Measurements from ENCODE around the gene PAQR8. TPM values are rescaled to one million over a fixed set of nuclear protein-coding genes. Genes with fewer than 3 reads are reported as not detected.

PAQR8 gene
- total RNA-seq, 1 donor from 2014 or later = 8.8 TPM

DNA sequence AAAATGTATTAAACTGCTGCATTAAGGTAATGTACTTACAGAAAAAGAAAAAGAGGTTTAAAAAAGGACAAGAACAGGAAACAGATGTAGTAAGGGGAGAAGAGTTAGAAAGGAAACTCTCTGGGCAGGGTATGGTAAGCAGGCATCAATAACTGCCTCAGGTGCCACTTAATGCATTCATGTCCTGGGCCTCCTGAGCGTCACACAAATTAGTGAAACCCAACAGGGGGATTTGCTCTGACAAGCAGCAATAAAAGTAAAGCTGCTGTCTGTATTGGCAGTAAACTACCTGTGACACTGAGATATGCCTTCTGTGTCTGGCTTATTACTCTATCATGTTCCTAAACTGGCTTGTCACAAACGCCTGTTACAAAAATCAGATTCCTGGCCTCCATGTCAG is 56.7 kb downstream of the PAQR8 start:
- Histone ChIP-seq H3K27me3 (no peaks in the 10 kb centered on the region), H3K4me3 (no peak overlapping the region), H3K9me3 (no peaks in the 10 kb centered on the region), H3K27ac (no peak overlapping the region), H3K4me1 (peaks cover 29% of the 10 kb centered on the region), H3K36me3 (no peaks in the 10 kb centered on the region)
- intact Hi-C loops (cut with DNase I) = no loop called here
- DNase-seq (ENCODE audit: extremely low spot score in 2 of 2) = no peak
- TF ChIP-seq, protein P1, sequence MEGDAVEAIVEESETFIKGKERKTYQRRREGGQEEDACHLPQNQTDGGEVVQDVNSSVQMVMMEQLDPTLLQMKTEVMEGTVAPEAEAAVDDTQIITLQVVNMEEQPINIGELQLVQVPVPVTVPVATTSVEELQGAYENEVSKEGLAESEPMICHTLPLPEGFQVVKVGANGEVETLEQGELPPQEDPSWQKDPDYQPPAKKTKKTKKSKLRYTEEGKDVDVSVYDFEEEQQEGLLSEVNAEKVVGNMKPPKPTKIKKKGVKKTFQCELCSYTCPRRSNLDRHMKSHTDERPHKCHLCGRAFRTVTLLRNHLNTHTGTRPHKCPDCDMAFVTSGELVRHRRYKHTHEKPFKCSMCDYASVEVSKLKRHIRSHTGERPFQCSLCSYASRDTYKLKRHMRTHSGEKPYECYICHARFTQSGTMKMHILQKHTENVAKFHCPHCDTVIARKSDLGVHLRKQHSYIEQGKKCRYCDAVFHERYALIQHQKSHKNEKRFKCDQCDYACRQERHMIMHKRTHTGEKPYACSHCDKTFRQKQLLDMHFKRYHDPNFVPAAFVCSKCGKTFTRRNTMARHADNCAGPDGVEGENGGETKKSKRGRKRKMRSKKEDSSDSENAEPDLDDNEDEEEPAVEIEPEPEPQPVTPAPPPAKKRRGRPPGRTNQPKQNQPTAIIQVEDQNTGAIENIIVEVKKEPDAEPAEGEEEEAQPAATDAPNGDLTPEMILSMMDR (IDR thresholded peaks at IDR 0.05) = no peak
- TF ChIP-seq POLR2A (IDR thresholded peaks at IDR 0.05) (no peak), POLR2AphosphoS5 (IDR thresholded peaks at IDR 0.05; ENCODE audit: insufficient read depth in 1 of 2, low read depth in 1 of 2) (no peak)

DNA sequence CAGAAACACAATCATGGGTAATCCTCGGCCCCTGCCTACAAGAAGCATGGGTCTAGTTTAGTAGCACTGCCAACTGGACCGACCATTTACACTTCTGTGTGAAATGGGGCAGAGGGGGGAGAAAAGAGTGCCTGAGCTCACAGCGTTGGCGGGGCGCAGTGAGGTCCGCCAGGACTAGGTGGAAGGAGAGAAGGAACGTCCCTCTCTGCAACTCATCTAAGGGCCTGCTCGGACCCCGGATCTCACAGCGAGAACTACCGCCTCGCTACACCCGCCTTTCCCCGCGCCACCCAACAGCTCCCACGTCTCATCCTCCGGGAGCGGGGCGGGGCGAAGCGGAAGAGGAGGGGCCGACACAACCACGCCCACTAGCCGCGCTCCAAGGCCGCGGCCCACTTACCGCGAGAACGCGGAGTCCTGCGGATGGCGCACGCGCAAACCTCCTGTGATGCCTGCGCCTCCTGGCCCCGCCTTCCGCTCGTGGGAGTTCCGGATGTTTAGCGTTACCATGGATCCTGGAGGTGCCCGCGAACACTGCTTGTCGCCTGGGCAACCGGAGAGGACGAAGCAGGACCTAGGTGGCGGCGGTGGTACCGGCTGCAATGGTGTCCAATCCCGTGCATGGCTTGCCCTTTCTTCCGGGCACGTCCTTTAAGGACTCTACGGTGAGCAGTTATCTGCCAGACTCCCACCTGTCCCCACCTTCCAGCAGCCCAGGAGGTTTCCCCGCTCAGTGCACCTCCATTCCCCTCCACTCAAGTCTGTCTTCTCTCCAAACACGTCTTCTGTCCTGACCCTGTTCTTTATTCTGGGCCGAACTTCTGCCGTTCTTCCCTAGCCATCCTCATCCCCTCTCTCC is 58.1 kb downstream of the PAQR8 start, which contains the start of gene EFHC1:
EFHC1 (plus strand) TSS at position 534 of the 859 bp plus-strand sequence; CDS start at position 603, 69 bp downstream.
- peaks cover 0 to 4% of the 10 kb centered on the region in 2 donors for H3K36me3 ChIP-seq
- H3K27ac ChIP-seq = peak within 1 kb of the TSS; percentile 86
- H3K4me1 ChIP-seq = peaks cover 29% of the 10 kb centered on the region
- peak in 1 of 2 donors; percentile 97 for DNase-seq (ENCODE audit: extremely low spot score in 2 of 2)
- TF ChIP-seq, protein P1 (IDR thresholded peaks at IDR 0.05) = no peak
- peak in 1 of 2 donors; percentile 74 for TF ChIP-seq POLR2A (IDR thresholded peaks at IDR 0.05)
- TF ChIP-seq POLR2AphosphoS5 (IDR thresholded peaks at IDR 0.05; ENCODE audit: insufficient read depth in 1 of 2, low read depth in 1 of 2) = peak; percentile 92 to 94
- intact Hi-C loops (cut with DNase I) = loop anchor here (2.0 to 5.0 kb wide), 2 partner anchors 157 to 177 kb away; partner anchors contain the start of gene TRAM2
- no peaks in the 10 kb centered on the region for H3K27me3 ChIP-seq
- peak within 1 kb of the TSS; percentile 81 to 84 for H3K4me3 ChIP-seq
- H3K9me3 ChIP-seq = no peaks in the 10 kb centered on the region

DNA sequence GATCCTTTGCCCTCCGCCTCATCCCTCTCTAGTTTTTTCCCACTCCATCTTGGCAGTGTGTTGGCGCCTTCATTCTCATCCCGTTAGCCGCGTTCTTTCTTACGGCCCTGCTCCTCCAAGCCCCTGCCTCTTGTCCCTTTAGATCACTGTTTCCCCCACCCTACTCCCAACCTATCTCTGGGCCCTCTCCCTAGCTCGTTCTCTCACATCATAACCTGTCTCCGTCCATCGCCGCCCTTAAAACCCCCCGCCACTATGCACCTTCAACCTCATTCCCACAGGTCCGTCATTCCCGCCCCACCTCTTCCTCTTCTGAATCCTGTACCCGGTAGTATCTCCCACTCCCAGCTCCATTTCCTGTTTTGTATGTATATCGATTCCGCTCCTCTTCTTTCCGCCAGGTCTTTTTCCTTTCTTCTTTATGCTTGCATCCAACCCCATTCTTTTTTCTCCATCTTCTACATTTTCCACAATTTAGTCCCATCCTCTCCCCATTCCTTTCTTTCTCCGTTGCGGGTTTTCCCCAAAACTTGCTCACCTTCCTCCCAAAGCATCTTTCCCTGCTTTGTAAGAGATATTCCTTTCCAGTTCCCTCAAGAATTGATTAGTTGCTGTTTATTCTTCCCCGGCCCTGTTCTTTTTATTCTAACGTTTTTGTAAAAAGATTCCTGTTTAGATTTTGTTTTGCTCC is 58.9 kb downstream of the PAQR8 start:
- H3K36me3 ChIP-seq = peaks cover 0 to 4% of the 10 kb centered on the region in 2 donors
- TF ChIP-seq POLR2AphosphoS5 (IDR thresholded peaks at IDR 0.05; ENCODE audit: insufficient read depth in 1 of 2, low read depth in 1 of 2) (no peak), POLR2A (IDR thresholded peaks at IDR 0.05) (no peak)
- TF ChIP-seq, protein P1 (IDR thresholded peaks at IDR 0.05) = no peak
- H3K27ac ChIP-seq = peak overlapping the region; percentile 86
- no peak for DNase-seq (ENCODE audit: extremely low spot score in 2 of 2)
- peak overlapping the region; percentile 81 to 84 for H3K4me3 ChIP-seq
- H3K4me1 ChIP-seq = peaks cover 29% of the 10 kb centered on the region
- intact Hi-C loops (cut with DNase I) = loop anchor here (2.0 to 5.0 kb wide), 2 partner anchors 156 to 176 kb away; partner anchors contain the start of gene TRAM2
- no peaks in the 10 kb centered on the region for H3K27me3 ChIP-seq
- H3K9me3 ChIP-seq = no peaks in the 10 kb centered on the region

DNA sequence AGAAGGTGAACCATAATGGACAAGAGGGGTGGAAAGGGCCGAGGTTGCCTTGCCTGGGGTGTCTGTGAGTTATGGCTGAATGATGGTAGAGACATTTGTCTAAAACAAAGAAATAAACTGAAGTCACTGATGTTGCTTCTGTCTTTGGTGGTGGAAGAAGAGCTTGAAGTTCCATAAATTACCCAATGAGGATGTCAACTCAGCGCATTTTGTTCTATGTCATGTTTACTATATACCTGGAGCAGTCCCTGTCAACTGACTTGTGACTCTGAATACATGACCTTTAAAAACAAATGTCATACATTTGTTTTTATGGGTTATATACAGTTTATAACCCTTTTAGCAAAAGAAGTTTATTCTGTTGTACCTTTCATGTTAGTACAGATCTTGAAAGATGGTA is 60.2 kb downstream of the PAQR8 start:
- DNase-seq (ENCODE audit: extremely low spot score in 2 of 2) = no peak
- TF ChIP-seq POLR2AphosphoS5 (IDR thresholded peaks at IDR 0.05; ENCODE audit: insufficient read depth in 1 of 2, low read depth in 1 of 2) = no peak
- no peak for TF ChIP-seq POLR2A (IDR thresholded peaks at IDR 0.05)
- TF ChIP-seq, protein P1 (IDR thresholded peaks at IDR 0.05) = no peak
- intact Hi-C loops (cut with DNase I) = loop anchor here (5.0 kb wide), 1 partner anchor 175 kb away; no protein-coding TSS in a partner anchor
- no peak overlapping the region for H3K27ac ChIP-seq
- H3K27me3 ChIP-seq = no peaks in the 10 kb centered on the region
- peaks cover 0 to 4% of the 10 kb centered on the region in 2 donors for H3K36me3 ChIP-seq
- H3K4me3 ChIP-seq = no peak overlapping the region
- H3K9me3 ChIP-seq = no peaks in the 10 kb centered on the region
- H3K4me1 ChIP-seq = peaks cover 23% of the 10 kb centered on the region
